GM23338 (cell line): Measurements from ENCODE around the gene ME1. TPM values are rescaled to one million over a fixed set of nuclear protein-coding genes. Genes with fewer than 3 reads are reported as not detected.

Source experiments
- ATAC-seq: fragments of 200-7000 bp; cut with Tn5 transposase; 3 replicates; pipeline ENCODE4 v1.9.1; 2020
- DNase-seq: peaks from one replicate; pipeline ENCODE4 v3.0.0-alpha.2; 2015; ENCODE audit warnings: low spot score
- H2AFZ ChIP-seq: fragments of 200-600 bp; sonication (generic); 2 replicates; pipeline ENCODE4 v1.8.0; 2016; ENCODE audit warnings: antibody characterized with exemption, mild to moderate bottlenecking, moderate library complexity
- H3F3A ChIP-seq: fragments of 200-600 bp; sonication (generic); replicated peaks from 2 replicates; pipeline ENCODE4 v1.8.0; 2017; ENCODE audit warnings: antibody characterized with exemption, mixed run types, low read depth
- H3K27ac ChIP-seq: fragments of 200-600 bp; sonication (generic); 2 replicates; pipeline ENCODE4 v1.6.1; 2016; ENCODE audit warnings: low read depth
- H3K27me3 ChIP-seq: fragments of 200-600 bp; sonication (generic); 2 replicates; pipeline ENCODE4 v1.8.0; 2016; ENCODE audit warnings: mild to moderate bottlenecking, mixed run types, moderate library complexity; ENCODE audit not compliant: insufficient read depth
- H3K36me3 ChIP-seq: fragments of 200-600 bp; sonication (generic); 2 replicates; pipeline ENCODE4 v1.8.0; 2016; ENCODE audit warnings: mild to moderate bottlenecking; ENCODE audit not compliant: insufficient read depth
- H3K4me1 ChIP-seq: fragments of 200-600 bp; sonication (generic); 2 replicates; pipeline ENCODE4 v1.8.0; 2016; ENCODE audit warnings: mild to moderate bottlenecking, moderate library complexity; ENCODE audit not compliant: insufficient read depth
- H3K4me2 ChIP-seq: fragments of 200-600 bp; sonication (generic); 2 replicates; pipeline ENCODE4 v1.7.1; 2017; ENCODE audit warnings: mixed run types
- H3K4me3 ChIP-seq: fragments of 200-600 bp; sonication (generic); 2 replicates; pipeline ENCODE4 v1.6.1; 2016; ENCODE audit warnings: mixed run types
- H3K79me2 ChIP-seq: fragments of 200-600 bp; sonication (generic); replicated peaks from 2 replicates; pipeline ENCODE4 v1.8.0; 2017; ENCODE audit warnings: mild to moderate bottlenecking; ENCODE audit not compliant: insufficient read depth
- H3K9me2 ChIP-seq: fragments of 200-600 bp; sonication (generic); 2 replicates; pipeline ENCODE4 v1.8.0; 2017; ENCODE audit not compliant: insufficient read depth
- H4K20me1 ChIP-seq: fragments of 200-600 bp; sonication (generic); replicated peaks from 2 replicates; pipeline ENCODE4 v1.8.0; 2017; ENCODE audit warnings: mild to moderate bottlenecking; ENCODE audit not compliant: insufficient read depth
- H3K27ac Mint-ChIP-seq: 2 replicates; pipeline ENCODE4 v1.8.0; 2020; ENCODE audit warnings: inconsistent platforms, mild to moderate bottlenecking, moderate library complexity, mixed read lengths
- H3K27me3 Mint-ChIP-seq: 3 replicates; pipeline ENCODE4 v1.8.0; 2022; ENCODE audit warnings: low read depth, mild to moderate bottlenecking, moderate library complexity, mixed read lengths, inconsistent platforms; ENCODE audit not compliant: insufficient read depth, poor library complexity
- H3K36me3 Mint-ChIP-seq: 3 replicates; pipeline ENCODE4 v1.8.0; 2021; ENCODE audit warnings: low read depth, mild to moderate bottlenecking, inconsistent platforms, moderate library complexity, mixed read lengths
- H3K4me1 Mint-ChIP-seq: 3 replicates; pipeline ENCODE4 v1.8.0; 2020; ENCODE audit warnings: mild to moderate bottlenecking, inconsistent platforms, mixed read lengths
- H3K4me3 Mint-ChIP-seq: 3 replicates; pipeline ENCODE4 v1.8.0; 2021; ENCODE audit warnings: moderate library complexity, mild to moderate bottlenecking, inconsistent platforms, mixed read lengths
- H3K9me3 Mint-ChIP-seq: 3 replicates; pipeline ENCODE4 v1.8.0; 2020; ENCODE audit warnings: moderate library complexity, mild to moderate bottlenecking, inconsistent platforms, mixed read lengths
- CREB1 ChIP-seq: fragments of 250-450 bp; sonication (Bioruptor Pico); IDR thresholded peaks from 2 replicates; pipeline ENCODE4 v1.5.0; 2020; ENCODE audit warnings: low read depth, mild to moderate bottlenecking, moderate library complexity
- EZH2phosphoT487 ChIP-seq: fragments of 200-600 bp; sonication (generic); IDR thresholded peaks from one replicate; pipeline ENCODE4 v1.8.1; 2018; ENCODE audit warnings: antibody characterized with exemption; ENCODE audit not compliant: unreplicated experiment
- JUNB ChIP-seq: IDR thresholded peaks from one replicate; pipeline ENCODE4 v1.6.1; 2016; ENCODE audit warnings: antibody characterized with exemption; ENCODE audit not compliant: unreplicated experiment
- POLR2AphosphoS5 ChIP-seq: IDR thresholded peaks from 2 replicates; pipeline ENCODE4 v1.6.1; 2016; ENCODE audit warnings: antibody characterized with exemption, low read depth
- ZNF331 ChIP-seq: fragments of 250-450 bp; sonication (Bioruptor Pico); IDR thresholded peaks from 2 replicates; pipeline ENCODE4 v1.5.0; 2020; ENCODE audit warnings: low read depth, mild to moderate bottlenecking, moderate library complexity
- polyA plus RNA-seq: library from polyadenylated mRNA; unstranded; fragments of >200 nt; fragmentation: Nextera tagmentation; extraction: Ambion mirVana; gene quantifications from 2 replicates; pipeline ENCODE4 v1.2.1, GENCODE V29; 2016
- total RNA-seq: library from RNA; depleted of rRNA; stranded (reverse); fragments of >200 nt; shearing (Covaris generic); gene quantifications from 2 replicates; pipeline ENCODE4 v1.2.3, GENCODE V29; 2014
- TF ChIP-seq, protein P1 (sequence below): fragments of 250-450 bp; sonication (Bioruptor Pico); IDR thresholded peaks from 2 replicates; pipeline ENCODE4 v1.5.0; 2020; ENCODE audit warnings: mild to moderate bottlenecking, moderate library complexity
- TF ChIP-seq, protein P2 (sequence below), 2 experiments: fragments of 200-600 bp in 1 of 2; sonication (generic) in 1 of 2; conservative IDR thresholded peaks; 2 replicates each; pipeline versions ENCODE4 v1.5.1 to v1.6.1; 2016 to 2017; ENCODE audit warnings: antibody characterized with exemption in 2 of 2, low read depth in 2 of 2, mild to moderate bottlenecking in 2 of 2, moderate library complexity in 1 of 2
- TF ChIP-seq, protein P3 (sequence below): IDR thresholded peaks from 2 replicates; pipeline ENCODE4 v1.6.1; 2016; ENCODE audit warnings: antibody characterized with exemption
- TF ChIP-seq, protein P4 (sequence below): IDR thresholded peaks from one replicate; pipeline ENCODE4 v1.6.1; 2018; ENCODE audit warnings: antibody characterized with exemption; ENCODE audit not compliant: unreplicated experiment

Gene ME1
- total and polyA plus RNA-seq, 2 experiments from 2014 or later: 6.4 to 8.0 TPM

DNA sequence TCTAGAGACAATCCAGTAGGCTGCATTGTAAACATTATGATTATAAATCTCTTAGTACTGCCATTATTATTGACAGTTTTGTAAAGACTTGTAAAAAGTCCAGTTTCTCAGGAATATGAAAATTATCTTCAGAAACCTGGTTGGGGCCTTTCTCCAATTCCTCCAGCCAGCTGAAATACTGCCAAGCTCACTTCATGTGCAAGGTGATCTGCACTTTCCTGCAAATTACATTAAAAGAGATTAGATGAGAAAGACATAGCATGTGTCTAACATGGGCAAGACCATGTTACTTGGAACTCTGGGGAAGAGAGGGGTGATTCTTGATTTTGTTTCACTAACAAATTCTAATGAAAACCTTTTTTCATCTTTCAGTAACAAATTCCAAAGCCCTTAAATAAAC is 261.7 kb downstream of the ME1 start:
- peaks cover 66% of the 10 kb centered on the region for H3K36me3 ChIP-seq
- no peaks in the 10 kb centered on the region for H3K4me1 Mint-ChIP-seq

DNA sequence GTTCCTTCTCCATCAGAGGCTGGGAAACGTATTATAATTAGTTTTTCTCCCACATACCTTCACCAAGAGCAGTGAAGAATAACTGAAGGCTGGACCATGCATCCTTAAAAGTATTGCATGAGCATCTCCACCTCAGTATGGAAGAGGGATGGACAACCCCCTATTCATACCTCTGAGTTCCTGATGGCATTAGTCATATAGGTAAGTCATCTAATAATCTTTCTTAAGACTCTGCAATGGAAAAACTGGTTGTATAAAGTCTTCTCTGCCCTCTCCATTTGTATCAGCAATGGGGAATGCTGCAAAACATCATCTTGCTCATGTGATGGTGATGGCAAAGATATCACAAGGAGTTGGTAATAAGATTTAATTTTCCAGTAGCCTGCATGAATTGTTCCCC is 262.3 kb downstream of the ME1 start:
- Histone ChIP-seq H3K79me2 (no peaks in the 10 kb centered on the region), H3K36me3 (peaks cover 64% of the 10 kb centered on the region), H3K4me1 (no peaks in the 10 kb centered on the region), H2AFZ (no peak overlapping the region), H3K9me2 (no peaks in the 10 kb centered on the region), H3F3A (no peaks in the 10 kb centered on the region), H3K27me3 (no peaks in the 10 kb centered on the region), H3K4me3 (no peak overlapping the region), H3K27ac (no peak overlapping the region), H4K20me1 (no peaks in the 10 kb centered on the region), H3K4me2 (no peak overlapping the region)
- no peak overlapping the region for H3K4me3 Mint-ChIP-seq
- ATAC-seq (no peak), DNase-seq (no peak)
- no peak overlapping the region for H3K27ac Mint-ChIP-seq
- H3K36me3 Mint-ChIP-seq: peaks cover 63% of the 10 kb centered on the region
- no peaks in the 10 kb centered on the region for H3K9me3 Mint-ChIP-seq
- TF ChIP-seq ZNF331 (CRISPR knock-in tag) (no peak), POLR2AphosphoS5 (no peak)
- TF ChIP-seq, protein P1, sequence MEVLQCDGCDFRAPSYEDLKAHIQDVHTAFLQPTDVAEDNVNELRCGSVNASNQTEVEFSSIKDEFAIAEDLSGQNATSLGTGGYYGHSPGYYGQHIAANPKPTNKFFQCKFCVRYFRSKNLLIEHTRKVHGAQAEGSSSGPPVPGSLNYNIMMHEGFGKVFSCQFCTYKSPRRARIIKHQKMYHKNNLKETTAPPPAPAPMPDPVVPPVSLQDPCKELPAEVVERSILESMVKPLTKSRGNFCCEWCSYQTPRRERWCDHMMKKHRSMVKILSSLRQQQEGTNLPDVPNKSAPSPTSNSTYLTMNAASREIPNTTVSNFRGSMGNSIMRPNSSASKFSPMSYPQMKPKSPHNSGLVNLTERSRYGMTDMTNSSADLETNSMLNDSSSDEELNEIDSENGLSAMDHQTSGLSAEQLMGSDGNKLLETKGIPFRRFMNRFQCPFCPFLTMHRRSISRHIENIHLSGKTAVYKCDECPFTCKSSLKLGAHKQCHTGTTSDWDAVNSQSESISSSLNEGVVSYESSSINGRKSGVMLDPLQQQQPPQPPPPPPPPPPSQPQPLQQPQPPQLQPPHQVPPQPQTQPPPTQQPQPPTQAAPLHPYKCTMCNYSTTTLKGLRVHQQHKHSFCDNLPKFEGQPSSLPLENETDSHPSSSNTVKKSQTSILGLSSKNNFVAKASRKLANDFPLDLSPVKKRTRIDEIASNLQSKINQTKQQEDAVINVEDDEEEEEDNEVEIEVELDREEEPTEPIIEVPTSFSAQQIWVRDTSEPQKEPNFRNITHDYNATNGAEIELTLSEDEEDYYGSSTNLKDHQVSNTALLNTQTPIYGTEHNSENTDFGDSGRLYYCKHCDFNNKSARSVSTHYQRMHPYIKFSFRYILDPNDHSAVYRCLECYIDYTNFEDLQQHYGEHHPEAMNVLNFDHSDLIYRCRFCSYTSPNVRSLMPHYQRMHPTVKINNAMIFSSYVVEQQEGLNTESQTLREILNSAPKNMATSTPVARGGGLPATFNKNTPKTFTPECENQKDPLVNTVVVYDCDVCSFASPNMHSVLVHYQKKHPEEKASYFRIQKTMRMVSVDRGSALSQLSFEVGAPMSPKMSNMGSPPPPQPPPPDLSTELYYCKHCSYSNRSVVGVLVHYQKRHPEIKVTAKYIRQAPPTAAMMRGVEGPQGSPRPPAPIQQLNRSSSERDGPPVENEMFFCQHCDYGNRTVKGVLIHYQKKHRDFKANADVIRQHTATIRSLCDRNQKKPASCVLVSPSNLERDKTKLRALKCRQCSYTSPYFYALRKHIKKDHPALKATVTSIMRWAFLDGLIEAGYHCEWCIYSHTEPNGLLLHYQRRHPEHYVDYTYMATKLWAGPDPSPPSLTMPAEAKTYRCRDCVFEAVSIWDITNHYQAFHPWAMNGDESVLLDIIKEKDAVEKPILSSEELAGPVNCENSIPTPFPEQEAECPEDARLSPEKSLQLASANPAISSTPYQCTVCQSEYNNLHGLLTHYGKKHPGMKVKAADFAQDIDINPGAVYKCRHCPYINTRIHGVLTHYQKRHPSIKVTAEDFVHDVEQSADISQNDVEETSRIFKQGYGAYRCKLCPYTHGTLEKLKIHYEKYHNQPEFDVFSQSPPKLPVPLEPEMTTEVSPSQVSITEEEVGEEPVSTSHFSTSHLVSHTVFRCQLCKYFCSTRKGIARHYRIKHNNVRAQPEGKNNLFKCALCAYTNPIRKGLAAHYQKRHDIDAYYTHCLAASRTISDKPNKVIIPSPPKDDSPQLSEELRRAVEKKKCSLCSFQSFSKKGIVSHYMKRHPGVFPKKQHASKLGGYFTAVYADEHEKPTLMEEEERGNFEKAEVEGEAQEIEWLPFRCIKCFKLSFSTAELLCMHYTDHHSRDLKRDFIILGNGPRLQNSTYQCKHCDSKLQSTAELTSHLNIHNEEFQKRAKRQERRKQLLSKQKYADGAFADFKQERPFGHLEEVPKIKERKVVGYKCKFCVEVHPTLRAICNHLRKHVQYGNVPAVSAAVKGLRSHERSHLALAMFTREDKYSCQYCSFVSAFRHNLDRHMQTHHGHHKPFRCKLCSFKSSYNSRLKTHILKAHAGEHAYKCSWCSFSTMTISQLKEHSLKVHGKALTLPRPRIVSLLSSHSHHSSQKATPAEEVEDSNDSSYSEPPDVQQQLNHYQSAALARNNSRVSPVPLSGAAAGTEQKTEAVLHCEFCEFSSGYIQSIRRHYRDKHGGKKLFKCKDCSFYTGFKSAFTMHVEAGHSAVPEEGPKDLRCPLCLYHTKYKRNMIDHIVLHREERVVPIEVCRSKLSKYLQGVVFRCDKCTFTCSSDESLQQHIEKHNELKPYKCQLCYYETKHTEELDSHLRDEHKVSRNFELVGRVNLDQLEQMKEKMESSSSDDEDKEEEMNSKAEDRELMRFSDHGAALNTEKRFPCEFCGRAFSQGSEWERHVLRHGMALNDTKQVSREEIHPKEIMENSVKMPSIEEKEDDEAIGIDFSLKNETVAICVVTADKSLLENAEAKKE: no peak
- TF ChIP-seq, protein P2, sequence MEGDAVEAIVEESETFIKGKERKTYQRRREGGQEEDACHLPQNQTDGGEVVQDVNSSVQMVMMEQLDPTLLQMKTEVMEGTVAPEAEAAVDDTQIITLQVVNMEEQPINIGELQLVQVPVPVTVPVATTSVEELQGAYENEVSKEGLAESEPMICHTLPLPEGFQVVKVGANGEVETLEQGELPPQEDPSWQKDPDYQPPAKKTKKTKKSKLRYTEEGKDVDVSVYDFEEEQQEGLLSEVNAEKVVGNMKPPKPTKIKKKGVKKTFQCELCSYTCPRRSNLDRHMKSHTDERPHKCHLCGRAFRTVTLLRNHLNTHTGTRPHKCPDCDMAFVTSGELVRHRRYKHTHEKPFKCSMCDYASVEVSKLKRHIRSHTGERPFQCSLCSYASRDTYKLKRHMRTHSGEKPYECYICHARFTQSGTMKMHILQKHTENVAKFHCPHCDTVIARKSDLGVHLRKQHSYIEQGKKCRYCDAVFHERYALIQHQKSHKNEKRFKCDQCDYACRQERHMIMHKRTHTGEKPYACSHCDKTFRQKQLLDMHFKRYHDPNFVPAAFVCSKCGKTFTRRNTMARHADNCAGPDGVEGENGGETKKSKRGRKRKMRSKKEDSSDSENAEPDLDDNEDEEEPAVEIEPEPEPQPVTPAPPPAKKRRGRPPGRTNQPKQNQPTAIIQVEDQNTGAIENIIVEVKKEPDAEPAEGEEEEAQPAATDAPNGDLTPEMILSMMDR (conservative IDR thresholded peaks at IDR 0.05; ENCODE audit: low read depth in 2 of 2): no peak
- TF ChIP-seq, protein P3, sequence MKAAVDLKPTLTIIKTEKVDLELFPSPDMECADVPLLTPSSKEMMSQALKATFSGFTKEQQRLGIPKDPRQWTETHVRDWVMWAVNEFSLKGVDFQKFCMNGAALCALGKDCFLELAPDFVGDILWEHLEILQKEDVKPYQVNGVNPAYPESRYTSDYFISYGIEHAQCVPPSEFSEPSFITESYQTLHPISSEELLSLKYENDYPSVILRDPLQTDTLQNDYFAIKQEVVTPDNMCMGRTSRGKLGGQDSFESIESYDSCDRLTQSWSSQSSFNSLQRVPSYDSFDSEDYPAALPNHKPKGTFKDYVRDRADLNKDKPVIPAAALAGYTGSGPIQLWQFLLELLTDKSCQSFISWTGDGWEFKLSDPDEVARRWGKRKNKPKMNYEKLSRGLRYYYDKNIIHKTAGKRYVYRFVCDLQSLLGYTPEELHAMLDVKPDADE: no peak
- no peaks in the 10 kb centered on the region for H3K27me3 Mint-ChIP-seq
- H3K4me1 Mint-ChIP-seq: no peaks in the 10 kb centered on the region

More for the DNA sequence above, 261.7 kb downstream of the ME1 start:
- Histone ChIP-seq H3K4me2 (no peak overlapping the region), H3K9me2 (no peaks in the 10 kb centered on the region), H3K4me1 (no peaks in the 10 kb centered on the region), H3K27me3 (no peaks in the 10 kb centered on the region), H3K4me3 (no peak overlapping the region), H2AFZ (no peak overlapping the region), H4K20me1 (no peaks in the 10 kb centered on the region), H3K79me2 (no peaks in the 10 kb centered on the region), H3F3A (no peaks in the 10 kb centered on the region), H3K27ac (no peak overlapping the region)
- peaks cover 67% of the 10 kb centered on the region for H3K36me3 Mint-ChIP-seq
- TF ChIP-seq, protein P4, sequence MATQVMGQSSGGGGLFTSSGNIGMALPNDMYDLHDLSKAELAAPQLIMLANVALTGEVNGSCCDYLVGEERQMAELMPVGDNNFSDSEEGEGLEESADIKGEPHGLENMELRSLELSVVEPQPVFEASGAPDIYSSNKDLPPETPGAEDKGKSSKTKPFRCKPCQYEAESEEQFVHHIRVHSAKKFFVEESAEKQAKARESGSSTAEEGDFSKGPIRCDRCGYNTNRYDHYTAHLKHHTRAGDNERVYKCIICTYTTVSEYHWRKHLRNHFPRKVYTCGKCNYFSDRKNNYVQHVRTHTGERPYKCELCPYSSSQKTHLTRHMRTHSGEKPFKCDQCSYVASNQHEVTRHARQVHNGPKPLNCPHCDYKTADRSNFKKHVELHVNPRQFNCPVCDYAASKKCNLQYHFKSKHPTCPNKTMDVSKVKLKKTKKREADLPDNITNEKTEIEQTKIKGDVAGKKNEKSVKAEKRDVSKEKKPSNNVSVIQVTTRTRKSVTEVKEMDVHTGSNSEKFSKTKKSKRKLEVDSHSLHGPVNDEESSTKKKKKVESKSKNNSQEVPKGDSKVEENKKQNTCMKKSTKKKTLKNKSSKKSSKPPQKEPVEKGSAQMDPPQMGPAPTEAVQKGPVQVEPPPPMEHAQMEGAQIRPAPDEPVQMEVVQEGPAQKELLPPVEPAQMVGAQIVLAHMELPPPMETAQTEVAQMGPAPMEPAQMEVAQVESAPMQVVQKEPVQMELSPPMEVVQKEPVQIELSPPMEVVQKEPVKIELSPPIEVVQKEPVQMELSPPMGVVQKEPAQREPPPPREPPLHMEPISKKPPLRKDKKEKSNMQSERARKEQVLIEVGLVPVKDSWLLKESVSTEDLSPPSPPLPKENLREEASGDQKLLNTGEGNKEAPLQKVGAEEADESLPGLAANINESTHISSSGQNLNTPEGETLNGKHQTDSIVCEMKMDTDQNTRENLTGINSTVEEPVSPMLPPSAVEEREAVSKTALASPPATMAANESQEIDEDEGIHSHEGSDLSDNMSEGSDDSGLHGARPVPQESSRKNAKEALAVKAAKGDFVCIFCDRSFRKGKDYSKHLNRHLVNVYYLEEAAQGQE: no peak
- TF ChIP-seq CREB1 (CRISPR knock-in tag): no peak
- no peak for TF ChIP-seq EZH2phosphoT487
- no peak for TF ChIP-seq JUNB
- no peak for DNase-seq
- no peak overlapping the region for H3K27ac Mint-ChIP-seq
- H3K9me3 Mint-ChIP-seq: no peaks in the 10 kb centered on the region
- ATAC-seq: no peak
- H3K4me3 Mint-ChIP-seq: no peak overlapping the region
- no peaks in the 10 kb centered on the region for H3K27me3 Mint-ChIP-seq
